Neural cell (in vitro differentiated cells): ENCODE data around the gene SUFU.

Experiments
- EP300 ChIP-seq: fragments of 450-650 bp; conservative IDR thresholded peaks from 2 replicates; pipeline ENCODE4 v1.6.1; 2014; ENCODE audit warnings: antibody characterized with exemption, mild to moderate bottlenecking, moderate library complexity; ENCODE audit not compliant: poor library complexity, severe bottlenecking
- EZH2 ChIP-seq: fragments of 200-600, 300-800 bp; shearing (Covaris generic), sonication (generic); IDR thresholded peaks from 2 replicates; pipeline ENCODE4 v1.6.1; 2014; ENCODE audit warnings: antibody characterized with exemption, low read length, borderline replicate concordance, mild to moderate bottlenecking; ENCODE audit not compliant: insufficient read depth, poor library complexity, severe bottlenecking
- MXI1 ChIP-seq: fragments of 450-650 bp; conservative IDR thresholded peaks from 2 replicates; pipeline ENCODE4 v1.6.1; 2014; ENCODE audit warnings: antibody characterized with exemption, mild to moderate bottlenecking; ENCODE audit not compliant: poor library complexity, severe bottlenecking
- TF ChIP-seq, protein P1 (sequence below): fragments of 450-650 bp; IDR thresholded peaks from 2 replicates; pipeline ENCODE4 v1.5.1; 2014; ENCODE audit warnings: antibody characterized with exemption, mild to moderate bottlenecking, moderate library complexity; ENCODE audit not compliant: poor library complexity, severe bottlenecking

DNA sequence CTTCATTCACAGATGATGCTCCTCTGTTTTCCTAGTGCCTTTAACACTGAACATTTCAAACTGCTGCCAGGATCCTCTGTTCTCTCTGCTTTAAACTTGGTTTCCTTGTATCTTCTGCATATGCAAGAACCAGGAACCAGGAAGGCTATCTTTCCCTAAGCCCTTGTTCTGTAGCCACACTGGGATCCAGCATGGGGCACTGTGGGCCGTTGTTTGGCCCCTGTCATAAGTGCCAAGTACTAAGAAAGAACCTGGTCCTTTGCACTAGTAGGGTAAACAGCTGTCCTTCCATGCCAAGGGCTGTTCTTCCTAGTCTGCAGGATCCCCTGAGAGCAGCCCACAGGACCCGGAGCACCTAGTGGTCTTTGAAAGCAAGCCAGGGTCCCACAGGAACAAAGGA lies 91.5 kb downstream of the SUFU start:
- TF ChIP-seq MXI1, result no peak
- TF ChIP-seq EP300, result no peak
- TF ChIP-seq, protein P1, sequence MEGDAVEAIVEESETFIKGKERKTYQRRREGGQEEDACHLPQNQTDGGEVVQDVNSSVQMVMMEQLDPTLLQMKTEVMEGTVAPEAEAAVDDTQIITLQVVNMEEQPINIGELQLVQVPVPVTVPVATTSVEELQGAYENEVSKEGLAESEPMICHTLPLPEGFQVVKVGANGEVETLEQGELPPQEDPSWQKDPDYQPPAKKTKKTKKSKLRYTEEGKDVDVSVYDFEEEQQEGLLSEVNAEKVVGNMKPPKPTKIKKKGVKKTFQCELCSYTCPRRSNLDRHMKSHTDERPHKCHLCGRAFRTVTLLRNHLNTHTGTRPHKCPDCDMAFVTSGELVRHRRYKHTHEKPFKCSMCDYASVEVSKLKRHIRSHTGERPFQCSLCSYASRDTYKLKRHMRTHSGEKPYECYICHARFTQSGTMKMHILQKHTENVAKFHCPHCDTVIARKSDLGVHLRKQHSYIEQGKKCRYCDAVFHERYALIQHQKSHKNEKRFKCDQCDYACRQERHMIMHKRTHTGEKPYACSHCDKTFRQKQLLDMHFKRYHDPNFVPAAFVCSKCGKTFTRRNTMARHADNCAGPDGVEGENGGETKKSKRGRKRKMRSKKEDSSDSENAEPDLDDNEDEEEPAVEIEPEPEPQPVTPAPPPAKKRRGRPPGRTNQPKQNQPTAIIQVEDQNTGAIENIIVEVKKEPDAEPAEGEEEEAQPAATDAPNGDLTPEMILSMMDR, result no peak
- no peak for TF ChIP-seq EZH2
